Fibroblast of mammary gland (primary cell): ENCODE data around the gene PRPS1L1.

Experiments
- DNase-seq: peaks from one replicate; pipeline ENCODE4 v3.0.0-alpha.2; 2010; ENCODE audit warnings: low read depth
- H3K4me3 ChIP-seq: 2 replicates; pipeline ENCODE4 v1.5.1; 2011; ENCODE audit warnings: low read depth, mild to moderate bottlenecking, low read length, moderate library complexity; ENCODE audit not compliant: control insufficient read depth
- TF ChIP-seq, protein P1 (sequence below): conservative IDR thresholded peaks from 2 replicates; pipeline ENCODE4 v1.5.1; 2011; ENCODE audit warnings: low read depth, low read length, inconsistent platforms; ENCODE audit not compliant: control insufficient read depth, insufficient read depth

PRPS1L1 gene

GRCh38 chr7:18027628-18028027, at the start of gene PRPS1L1:
PRPS1L1 (minus strand) TSS chr7:18027846.
- no peak for DNase-seq
- TF ChIP-seq, protein P1, sequence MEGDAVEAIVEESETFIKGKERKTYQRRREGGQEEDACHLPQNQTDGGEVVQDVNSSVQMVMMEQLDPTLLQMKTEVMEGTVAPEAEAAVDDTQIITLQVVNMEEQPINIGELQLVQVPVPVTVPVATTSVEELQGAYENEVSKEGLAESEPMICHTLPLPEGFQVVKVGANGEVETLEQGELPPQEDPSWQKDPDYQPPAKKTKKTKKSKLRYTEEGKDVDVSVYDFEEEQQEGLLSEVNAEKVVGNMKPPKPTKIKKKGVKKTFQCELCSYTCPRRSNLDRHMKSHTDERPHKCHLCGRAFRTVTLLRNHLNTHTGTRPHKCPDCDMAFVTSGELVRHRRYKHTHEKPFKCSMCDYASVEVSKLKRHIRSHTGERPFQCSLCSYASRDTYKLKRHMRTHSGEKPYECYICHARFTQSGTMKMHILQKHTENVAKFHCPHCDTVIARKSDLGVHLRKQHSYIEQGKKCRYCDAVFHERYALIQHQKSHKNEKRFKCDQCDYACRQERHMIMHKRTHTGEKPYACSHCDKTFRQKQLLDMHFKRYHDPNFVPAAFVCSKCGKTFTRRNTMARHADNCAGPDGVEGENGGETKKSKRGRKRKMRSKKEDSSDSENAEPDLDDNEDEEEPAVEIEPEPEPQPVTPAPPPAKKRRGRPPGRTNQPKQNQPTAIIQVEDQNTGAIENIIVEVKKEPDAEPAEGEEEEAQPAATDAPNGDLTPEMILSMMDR = no peak
- H3K4me3 ChIP-seq = no peak within 1 kb of the TSS

DNA sequence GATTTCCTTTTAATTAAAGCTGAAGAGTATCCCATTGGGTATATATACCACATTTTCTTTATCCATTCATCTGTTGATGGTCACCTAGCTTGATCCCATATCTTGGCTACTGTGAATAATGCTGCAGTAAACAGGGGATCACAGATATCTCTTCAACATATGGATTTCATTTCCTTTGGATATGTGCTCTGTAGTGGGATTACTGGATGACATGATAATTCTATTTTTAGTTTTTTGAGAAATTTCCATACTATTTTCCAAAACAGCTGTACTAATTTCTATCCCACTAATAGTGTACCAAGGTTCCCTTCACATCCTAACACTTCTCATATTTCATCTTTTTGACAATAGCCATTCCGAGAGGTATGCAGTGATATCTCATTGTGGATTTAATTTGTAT, 48.8 kb upstream of the PRPS1L1 start:
- DNase-seq = no peak
- TF ChIP-seq, protein P1 = no peak
- no peak overlapping the region for H3K4me3 ChIP-seq

DNA sequence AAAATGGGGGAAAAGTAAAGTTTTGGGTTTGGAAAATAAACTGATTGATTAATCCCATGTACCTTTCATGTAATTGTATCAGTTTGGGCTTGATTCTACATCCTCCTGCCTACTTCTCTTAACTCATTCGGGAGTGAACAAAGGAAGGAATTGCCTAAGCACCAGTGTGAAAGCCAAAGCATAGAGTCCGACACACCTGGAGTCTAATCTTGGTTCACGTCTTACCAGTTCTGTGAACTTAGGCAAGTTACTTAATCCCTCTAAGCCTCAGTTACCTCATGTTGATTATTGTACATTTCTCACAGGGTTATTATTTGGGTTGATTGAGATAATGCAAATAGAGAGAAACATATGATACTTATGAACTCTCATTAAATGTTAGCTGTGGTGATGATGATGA, 41.1 kb upstream of the PRPS1L1 start:
- TF ChIP-seq, protein P1 = no peak
- H3K4me3 ChIP-seq = no peak overlapping the region
- no peak for DNase-seq

GRCh38 chr7:18064242-18064838, 36.7 kb upstream of the PRPS1L1 start:
- TF ChIP-seq, protein P1 = peak; percentile 74
- no peak overlapping the region for H3K4me3 ChIP-seq
- DNase-seq = peak; percentile 32

- DNase-seq = no peak
- TF ChIP-seq, protein P1 = no peak
- H3K4me3 ChIP-seq = no peak overlapping the region
These were observed 35.7 kb upstream of the PRPS1L1 start for GRCh38 chr7:18063149-18063901.

DNA sequence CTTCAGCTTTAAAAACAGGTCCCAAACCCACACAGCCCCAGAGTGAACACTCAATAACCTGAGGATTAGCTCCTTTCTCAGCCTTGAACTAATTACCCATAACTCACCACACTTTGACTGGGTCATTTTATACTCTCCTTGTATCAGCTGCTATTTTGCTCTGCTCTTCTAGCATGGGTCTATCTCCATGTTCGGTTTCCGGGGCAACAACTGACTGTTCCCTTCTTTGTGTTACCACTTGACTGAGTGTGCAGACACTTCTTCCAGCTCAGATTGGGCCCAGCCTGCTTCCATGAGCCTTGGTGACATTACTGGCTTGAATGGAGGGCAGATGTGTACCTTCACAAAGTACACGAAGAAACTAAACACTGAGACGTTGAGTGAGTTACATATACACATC, 31.5 kb upstream of the PRPS1L1 start:
- no peak for DNase-seq
- H3K4me3 ChIP-seq = no peak overlapping the region
- TF ChIP-seq, protein P1 = no peak
